OCI-LY1 (cell line): ENCODE measurements around the gene NPM1.

Source experiments
- H2AFZ ChIP-seq: fragments of 200-600 bp; sonication (generic), shearing (Covaris generic); 2 replicates; pipeline ENCODE4 v1.6.0; 2014; ENCODE audit warnings: antibody characterized with exemption, mild to moderate bottlenecking, low read length
- H3F3A ChIP-seq: fragments of 200-600 bp; sonication (generic), shearing (Covaris generic); 2 replicates; pipeline ENCODE4 v1.6.0; 2014; ENCODE audit warnings: mild to moderate bottlenecking, antibody characterized with exemption, low read length, moderate library complexity; ENCODE audit not compliant: insufficient read depth
- H3K27ac ChIP-seq: fragments of 200-600 bp; sonication (generic); 2 replicates; pipeline ENCODE4 v1.5.1; 2014; ENCODE audit warnings: low read length, mixed run types, mild to moderate bottlenecking, low read depth; ENCODE audit not compliant: poor library complexity, severe bottlenecking
- H3K27me3 ChIP-seq: fragments of 200-600 bp; sonication (generic); 2 replicates; pipeline ENCODE4 v1.6.0; 2014; ENCODE audit warnings: antibody characterized with exemption, mild to moderate bottlenecking, low read length, moderate library complexity; ENCODE audit not compliant: insufficient read depth
- H3K36me3 ChIP-seq: fragments of 200-600 bp; sonication (generic); 2 replicates; pipeline ENCODE4 v1.6.1; 2014; ENCODE audit warnings: mild to moderate bottlenecking, antibody characterized with exemption, low read length, moderate library complexity, mixed read lengths; ENCODE audit not compliant: insufficient read depth
- H3K4me1 ChIP-seq: fragments of 200-600 bp; sonication (generic); 2 replicates; pipeline ENCODE4 v1.5.1; 2014; ENCODE audit warnings: mild to moderate bottlenecking, low read length, moderate library complexity; ENCODE audit not compliant: insufficient read depth, severe bottlenecking
- H3K4me2 ChIP-seq: fragments of 200-600 bp; sonication (generic), shearing (Covaris generic); 2 replicates; pipeline ENCODE4 v1.6.1; 2014; ENCODE audit warnings: low read length
- H3K4me3 ChIP-seq: fragments of 200-600 bp; sonication (generic); 2 replicates; pipeline ENCODE4 v1.5.1; 2014; ENCODE audit warnings: low read length, low read depth, mild to moderate bottlenecking, mixed read lengths; ENCODE audit not compliant: poor library complexity, severe bottlenecking
- H3K79me2 ChIP-seq: fragments of 200-600 bp; shearing (Covaris generic); 2 replicates; pipeline ENCODE4 v1.6.1; 2016; ENCODE audit warnings: mixed run types, low read length, mixed read lengths; ENCODE audit not compliant: insufficient read depth
- H3K9ac ChIP-seq: fragments of 200-600 bp; sonication (generic), shearing (Covaris generic); 2 replicates; pipeline ENCODE4 v1.6.1; 2014; ENCODE audit warnings: mild to moderate bottlenecking, low read length, mixed read lengths
- H3K9me2 ChIP-seq: fragments of 200-600 bp; sonication (generic), shearing (Covaris generic); 2 replicates; pipeline ENCODE4 v1.6.1; 2014; ENCODE audit warnings: low read depth, mild to moderate bottlenecking, low read length, mixed read lengths
- H3K9me3 ChIP-seq: fragments of 200-600 bp; shearing (Covaris generic); 2 replicates; pipeline ENCODE4 v1.6.1; 2014; ENCODE audit warnings: low read length, mixed read lengths
- H4K20me1 ChIP-seq: fragments of 200-600 bp; sonication (generic), shearing (Covaris generic); 2 replicates; pipeline ENCODE4 v1.6.0; 2016; ENCODE audit warnings: mild to moderate bottlenecking, low read length; ENCODE audit not compliant: insufficient read depth
- CTCF ChIP-seq: fragments of 200-600 bp; sonication (generic), shearing (Covaris generic); IDR thresholded peaks from 2 replicates; pipeline ENCODE4 v1.5.1; 2017; ENCODE audit warnings: mild to moderate bottlenecking, antibody characterized with exemption, low read length, moderate library complexity, mixed read lengths
- EZH2 ChIP-seq: fragments of 200-600 bp; sonication (generic), shearing (Covaris generic); IDR thresholded peaks from 2 replicates; pipeline ENCODE4 v1.8.0; 2017; ENCODE audit warnings: borderline replicate concordance, mixed run types, mild to moderate bottlenecking, antibody characterized with exemption, low read length, moderate library complexity, mixed read lengths

The NPM1 gene

DNA sequence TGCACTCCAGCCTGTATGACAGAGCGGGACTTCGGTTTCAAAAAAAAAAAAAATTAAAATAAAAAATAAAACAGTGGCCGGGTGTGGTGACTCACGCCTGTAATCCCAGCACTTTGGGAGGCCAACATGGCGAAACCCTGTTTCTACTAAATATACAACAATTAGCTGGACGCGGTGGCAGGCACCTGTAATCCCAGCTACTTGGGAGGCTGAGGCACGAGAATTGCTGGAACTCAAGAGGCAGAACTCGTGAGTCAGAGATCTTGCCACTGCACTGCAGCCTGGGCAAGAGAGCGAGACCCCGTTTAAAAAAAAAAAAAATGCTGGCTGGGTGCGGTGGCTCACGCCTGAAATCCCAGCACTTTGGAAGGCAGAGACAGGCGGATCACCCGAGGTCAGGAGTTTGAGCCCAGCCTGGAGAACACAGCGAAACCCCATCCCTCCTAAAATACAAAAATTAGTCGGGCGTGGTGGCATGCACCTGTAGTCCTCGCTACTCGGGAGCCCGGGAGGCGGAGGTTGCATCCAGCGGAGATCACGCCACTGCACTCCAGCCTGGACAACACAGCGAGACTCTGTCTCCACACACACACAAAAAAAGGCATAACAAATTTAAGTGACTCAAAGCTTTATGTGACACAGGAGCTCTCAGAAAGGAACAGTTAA, 1.5 kb upstream of the NPM1 start:
- Histone ChIP-seq H3K27me3 (no peaks in the 10 kb centered on the region), H4K20me1 (peaks cover 7% of the 10 kb centered on the region; the same call in 1 of the 2 replicates), H3F3A (no peaks in the 10 kb centered on the region), H3K9ac (no peak overlapping the region), H3K27ac (no peak overlapping the region), H3K36me3 (peaks cover 33% of the 10 kb centered on the region), H3K4me1 (peaks cover 28% of the 10 kb centered on the region), H3K9me3 (no peaks in the 10 kb centered on the region), H2AFZ (no peak overlapping the region), H3K79me2 (peaks cover 34% of the 10 kb centered on the region), H3K4me3 (peak overlapping the region; percentile 93), H3K9me2 (no peaks in the 10 kb centered on the region), H3K4me2 (peak overlapping the region; percentile 79; the same call in 1 of the 2 replicates)
- no peak for TF ChIP-seq EZH2
- TF ChIP-seq CTCF: no peak

- TF ChIP-seq CTCF (no peak), EZH2 (no peak)
- H3K9me3 ChIP-seq: no peaks in the 10 kb centered on the region
- H3K27ac ChIP-seq: peak overlapping the region; percentile 34
- no peaks in the 10 kb centered on the region for H3F3A ChIP-seq
- H3K4me2 ChIP-seq: peak overlapping the region; percentile 79
- H3K79me2 ChIP-seq: peaks cover 42% of the 10 kb centered on the region
- H3K9me2 ChIP-seq: no peaks in the 10 kb centered on the region
- peak overlapping the region; percentile 91 for H3K9ac ChIP-seq
- H3K4me1 ChIP-seq: peaks cover 34% of the 10 kb centered on the region
- peak overlapping the region; percentile 93 for H3K4me3 ChIP-seq
- H4K20me1 ChIP-seq: peaks cover 7% of the 10 kb centered on the region; the same call in 1 of the 2 replicates
- no peaks in the 10 kb centered on the region for H3K27me3 ChIP-seq
- peaks cover 41% of the 10 kb centered on the region for H3K36me3 ChIP-seq
- peak overlapping the region; percentile 15; the same call in 1 of the 2 replicates for H2AFZ ChIP-seq
Observed at GRCh38 chr5:171386861-171387344, 746 bp upstream of the NPM1 start.

DNA sequence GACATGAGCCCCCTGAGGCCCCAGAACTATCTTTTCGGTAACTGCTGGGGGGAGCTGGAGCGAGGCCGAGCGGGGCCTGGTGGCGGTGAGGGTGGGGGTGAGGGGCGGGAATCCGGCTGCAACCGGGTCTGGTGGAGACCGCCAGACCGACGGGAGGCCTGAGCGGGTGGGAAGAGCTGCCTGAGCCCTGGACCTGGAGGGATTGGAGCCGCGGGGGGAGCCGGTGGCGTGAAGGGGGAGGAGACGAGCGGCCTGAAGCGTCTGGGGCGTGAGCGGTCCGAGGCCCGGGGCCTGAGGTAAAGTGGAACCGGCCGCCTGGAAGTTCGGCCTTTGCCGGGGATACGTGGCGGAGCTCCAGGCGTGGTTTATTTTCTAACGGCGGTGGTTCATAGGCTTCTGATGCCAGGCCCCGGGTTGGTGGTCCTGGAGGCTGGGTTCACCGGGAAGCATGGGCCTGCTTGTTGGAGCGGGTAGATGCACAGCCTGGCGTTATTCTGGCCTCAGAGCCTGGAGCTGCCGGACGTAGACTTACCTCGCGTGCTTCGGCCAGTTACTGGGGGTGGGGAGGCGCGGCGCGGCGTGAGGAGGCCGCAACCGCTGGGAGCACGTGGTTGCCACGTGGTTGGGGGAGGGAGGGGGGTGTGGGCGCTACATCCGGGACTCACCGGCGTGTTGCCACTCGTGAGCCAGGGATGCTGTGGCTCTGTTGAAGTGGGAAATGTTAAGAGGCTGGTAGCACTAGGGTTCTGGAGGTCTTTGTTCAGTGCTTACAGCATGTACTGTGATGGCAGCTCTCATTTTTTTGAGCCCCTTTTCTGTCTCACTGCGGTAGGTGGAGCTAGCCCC, 544 bp downstream of the NPM1 start:
- peaks cover 55% of the 10 kb centered on the region for H3K79me2 ChIP-seq
- no peaks in the 10 kb centered on the region for H3K9me2 ChIP-seq
- peak overlapping the region; percentile 93 for H3K4me3 ChIP-seq
- peak overlapping the region; percentile 81 for H3K4me2 ChIP-seq
- peak overlapping the region; percentile 93 for H3K9ac ChIP-seq
- TF ChIP-seq CTCF (no peak), EZH2 (no peak)
- H3K27ac ChIP-seq: peak overlapping the region; percentile 77
- H3F3A ChIP-seq: no peaks in the 10 kb centered on the region
- peaks cover 11% of the 10 kb centered on the region for H4K20me1 ChIP-seq
- no peaks in the 10 kb centered on the region for H3K9me3 ChIP-seq
- peaks cover 54% of the 10 kb centered on the region for H3K36me3 ChIP-seq
- H3K4me1 ChIP-seq: peaks cover 35% of the 10 kb centered on the region
- no peak overlapping the region for H2AFZ ChIP-seq
- H3K27me3 ChIP-seq: no peaks in the 10 kb centered on the region
